PC-3 (cell line): ENCODE results near the gene CYP19A1.

Experiments used
- CTCF ChIP-seq: fragments of 300-600 bp; sonication (generic); conservative IDR thresholded peaks from 2 replicates; pipeline ENCODE4 v1.5.1; 2017; ENCODE audit warnings: antibody characterized with exemption, low read depth, mild to moderate bottlenecking, low read length
- EZH2 ChIP-seq: fragments of 300-600 bp; sonication (generic); IDR thresholded peaks from one replicate; pipeline ENCODE4 v1.6.1; 2017; ENCODE audit warnings: antibody characterized with exemption, mild to moderate bottlenecking, low read length; ENCODE audit not compliant: unreplicated experiment

GRCh38 chr15:51244423-51244869 lies 94.0 kb downstream of the CYP19A1 start:
- TF ChIP-seq CTCF: no peak
- no peak for TF ChIP-seq EZH2
